Measurements from ENCODE around the gene MYL5.
"Not testable (repeated sequence)": the region's sequence is repeated elsewhere in the genome, so short reads cannot be mapped to it uniquely, and the experiment has no call there.

MYL5 gene

DNA sequence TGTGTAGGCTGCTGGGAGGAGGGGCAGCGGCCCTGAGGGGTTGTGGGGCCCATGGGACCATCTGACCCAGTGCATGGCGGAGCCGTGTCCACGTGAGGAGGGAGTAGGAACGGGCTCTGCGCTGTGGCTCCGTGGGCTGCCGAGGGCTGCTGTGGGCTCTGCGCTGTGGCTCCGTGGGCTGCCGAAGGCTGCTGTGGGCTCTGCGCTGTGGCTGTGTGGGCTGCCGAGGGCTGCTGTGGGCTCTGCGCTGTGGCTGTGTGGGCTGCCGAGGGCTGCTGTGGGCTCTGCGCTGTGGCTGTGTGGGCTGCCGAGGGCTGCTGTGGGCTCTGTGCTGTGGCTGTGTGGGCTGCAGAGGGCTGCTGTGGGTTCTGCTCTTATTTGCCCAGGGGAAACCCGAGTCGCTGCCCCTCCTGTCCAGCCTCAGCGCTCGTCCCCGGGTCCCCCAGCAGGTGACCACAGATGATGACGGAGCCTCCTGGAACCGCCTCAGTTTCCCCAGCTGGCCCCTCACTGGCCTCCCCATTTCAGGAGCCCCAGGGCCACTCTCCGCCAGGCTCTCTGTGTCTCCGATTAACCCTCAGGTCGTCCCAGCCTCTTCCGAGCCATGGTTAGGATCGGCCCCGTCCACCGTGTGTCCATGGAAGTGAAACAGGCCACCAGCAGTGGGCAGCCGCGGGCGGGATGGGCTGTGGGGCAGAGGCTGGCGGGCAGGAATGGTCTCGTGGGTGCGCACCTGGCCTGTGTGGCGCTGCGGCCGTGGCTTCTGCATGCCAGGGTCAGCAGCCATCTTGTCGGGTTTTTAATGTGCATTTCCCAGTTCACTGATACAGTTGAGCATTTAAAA, 51.3 kb downstream of the MYL5 start:
- no peak for DNase-seq (ENCODE audit: low read depth in 2 of 2)

- DNase-seq (ENCODE audit: low read depth in 2 of 2): no peak
These were observed 52.0 kb downstream of the MYL5 start for GRCh38 chr4:726235-726787.

GRCh38 chr4:726838-727237, 52.5 kb downstream of the MYL5 start:
- no peak for DNase-seq (ENCODE audit: low read depth in 2 of 2)

GRCh38 chr4:727576-727975, 53.2 kb downstream of the MYL5 start:
- no peak for DNase-seq (ENCODE audit: low read depth in 2 of 2)

DNA sequence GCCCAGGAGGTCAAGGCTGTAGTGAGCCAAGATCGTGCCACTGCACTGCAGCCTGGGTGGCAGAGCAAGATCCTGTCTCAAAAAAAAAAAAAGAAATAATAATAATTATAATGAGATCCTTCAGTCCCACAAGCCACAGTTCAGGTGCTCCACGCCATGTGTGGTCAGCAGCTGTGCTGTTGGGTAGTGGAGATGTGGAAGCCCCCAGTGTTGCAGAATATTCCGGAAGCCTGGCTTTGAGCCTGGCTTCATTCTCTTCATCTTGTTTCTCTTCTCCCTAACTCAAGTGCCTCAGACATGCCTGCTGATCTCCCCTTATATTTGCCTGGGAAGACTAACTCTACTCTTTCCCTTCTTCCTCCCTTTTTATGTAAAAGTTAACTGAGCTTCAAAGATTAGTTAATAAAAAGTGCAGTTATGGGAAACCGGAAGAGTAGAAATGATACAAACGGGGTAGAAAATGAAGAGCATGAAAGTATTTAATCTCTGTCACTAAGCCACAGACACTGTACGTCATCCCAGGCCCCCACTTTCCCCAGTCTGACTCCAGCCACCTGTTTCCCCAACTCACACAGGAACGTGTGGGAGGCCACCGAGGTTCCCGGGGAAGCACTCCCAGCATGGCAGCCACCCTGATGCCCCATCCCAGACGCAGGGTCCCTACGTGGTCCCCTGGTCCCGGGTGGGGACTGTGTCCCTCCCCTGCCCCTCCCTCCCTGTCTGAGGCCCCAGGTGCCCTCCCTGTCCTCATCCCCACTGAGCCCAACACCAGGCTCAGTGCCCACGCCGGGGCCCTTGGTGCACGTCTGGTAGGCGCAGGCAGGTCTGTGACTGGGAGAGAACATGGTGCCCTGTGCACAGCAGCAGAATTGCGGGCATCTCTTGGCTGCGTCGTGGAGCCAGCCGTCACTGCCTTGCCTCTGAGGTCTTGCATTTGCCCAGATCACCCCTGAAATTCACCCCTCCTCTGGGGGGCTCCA, 55.3 kb downstream of the MYL5 start:
- DNase-seq (ENCODE audit: low read depth in 2 of 2): no peak

- DNase-seq (ENCODE audit: low read depth in 2 of 2): no peak
These were observed 56.2 kb downstream of the MYL5 start for GRCh38 chr4:730511-730910.

- not testable (repeated sequence) for DNase-seq (ENCODE audit: low read depth in 2 of 2)
These were observed 56.9 kb downstream of the MYL5 start for GRCh38 chr4:730946-731904.
